ENCODE data around the gene MRGPRX1. TPM values are rescaled to one million over a fixed set of nuclear protein-coding genes. Genes with fewer than 3 reads are reported as not detected.
"Not testable (repeated sequence)": the region's sequence is repeated elsewhere in the genome, so short reads cannot be mapped to it uniquely, and the experiment has no call there.

Gene MRGPRX1
- under 1 TPM in 1 of 4 donors, not detected in 3; 0.18 TPM for polyA plus RNA-seq (ENCODE audit: insufficient read length in 4 of 4)

DNA sequence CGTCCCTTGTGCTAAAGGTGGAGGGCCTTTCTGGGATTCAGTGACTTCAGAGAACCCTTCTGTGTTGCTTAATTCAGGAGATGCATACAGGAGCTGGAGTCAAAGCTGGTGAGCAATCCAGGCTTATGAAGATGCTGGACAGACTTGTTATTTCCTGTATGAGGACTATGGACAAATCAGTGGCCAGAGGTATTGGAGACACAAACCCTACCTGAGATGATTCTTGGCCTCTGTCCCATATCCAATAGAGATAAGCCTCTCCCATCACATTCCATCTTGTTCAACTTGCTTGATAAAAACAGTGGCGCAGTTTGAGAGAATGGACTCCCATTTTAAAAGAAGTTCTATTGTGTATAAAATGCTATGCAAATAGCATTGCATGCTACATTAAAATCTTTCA lies at the start of gene MRGPRX1:
TSS of gene MRGPRX1 (minus strand) at position 101 of the 400 bp plus-strand sequence. CDS start 4,630 bp downstream, outside the sequence.
- no peak for DNase-seq (ENCODE audit: low read depth in 4 of 4, low spot score in 3 of 4)

DNA sequence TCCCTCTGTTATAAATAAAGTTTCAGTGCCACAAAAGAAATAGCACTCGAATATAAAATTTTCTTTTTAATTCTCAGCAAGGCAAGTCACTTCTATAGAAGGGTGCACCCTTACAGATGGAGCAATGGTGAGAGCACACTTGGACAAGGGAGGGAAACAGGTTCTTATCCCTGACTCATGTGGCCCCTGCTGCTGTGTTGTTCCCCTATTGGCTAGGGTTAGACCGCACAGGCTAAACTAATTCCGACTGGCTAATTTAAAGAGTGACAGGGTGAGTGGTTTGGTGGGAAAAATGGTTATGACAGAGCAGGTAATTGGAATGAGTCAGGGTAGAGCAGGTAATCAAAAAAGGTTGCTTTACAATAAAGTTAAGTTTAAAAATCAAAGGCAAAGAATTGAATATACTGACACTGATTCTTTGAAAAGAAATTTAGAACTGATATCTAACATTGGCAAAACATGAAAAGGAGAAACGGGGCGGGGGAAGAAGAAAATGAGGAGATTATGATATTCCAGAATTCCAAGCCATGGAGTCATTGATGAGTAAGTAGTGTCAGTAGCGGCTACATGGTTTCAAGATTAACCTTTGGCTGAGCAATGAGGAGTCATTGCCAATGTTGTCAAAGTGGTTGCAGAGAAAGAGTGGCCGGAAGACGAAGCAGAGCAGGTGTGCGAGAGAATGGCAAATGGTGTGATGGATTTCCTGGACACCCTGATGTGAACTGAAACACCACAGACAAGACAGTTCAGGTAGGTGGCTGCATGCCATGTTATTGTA lies 48.4 kb upstream of the MRGPRX1 start:
- DNase-seq (ENCODE audit: low read depth in 4 of 4, low spot score in 3 of 4), result no peak

- DNase-seq (ENCODE audit: low read depth in 4 of 4, low spot score in 3 of 4), result no peak
Measured at GRCh38 chr11:18986744-18987143, 47.5 kb upstream of the MRGPRX1 start.

DNA sequence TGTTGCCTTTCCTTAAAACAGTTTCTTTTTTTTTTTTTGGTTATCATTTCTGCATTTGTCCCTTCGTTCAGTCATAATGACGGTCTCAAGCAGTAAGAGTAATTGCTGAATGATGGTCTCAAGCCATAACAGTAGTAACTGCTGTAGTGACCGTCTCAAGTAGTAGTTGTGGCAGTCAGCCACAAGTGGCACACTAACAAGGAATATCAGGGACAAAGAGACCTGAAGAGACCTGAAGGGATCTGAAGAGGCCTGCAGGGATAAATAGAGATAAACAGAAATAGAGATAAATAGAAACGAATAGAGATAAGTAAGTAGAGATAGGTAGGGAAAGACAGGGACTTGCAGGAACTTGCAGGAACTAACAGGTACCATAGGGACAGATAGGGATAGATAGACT lies 42.7 kb upstream of the MRGPRX1 start:
- DNase-seq (ENCODE audit: low read depth in 4 of 4, low spot score in 3 of 4), result no peak

DNA sequence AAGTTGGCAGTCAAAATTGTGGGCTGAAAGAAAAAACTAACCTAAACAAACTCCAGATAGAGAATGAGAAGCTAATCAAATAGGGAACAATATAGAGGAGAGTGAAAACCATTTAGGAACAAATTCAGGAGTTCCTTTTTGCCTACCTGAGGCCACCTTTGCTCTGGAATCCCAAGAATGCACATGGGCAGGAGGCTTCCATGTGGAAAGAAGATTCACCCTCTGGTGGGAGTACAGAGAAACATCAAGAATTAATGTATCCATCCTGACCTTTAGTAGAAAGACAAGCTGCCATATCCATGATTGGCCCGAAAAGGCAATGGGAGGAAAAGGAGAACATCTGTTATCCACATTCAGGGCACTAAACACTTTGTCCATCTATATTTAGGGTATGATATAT lies 35.0 kb upstream of the MRGPRX1 start:
- DNase-seq (ENCODE audit: low read depth in 4 of 4, low spot score in 3 of 4), result no peak

DNA sequence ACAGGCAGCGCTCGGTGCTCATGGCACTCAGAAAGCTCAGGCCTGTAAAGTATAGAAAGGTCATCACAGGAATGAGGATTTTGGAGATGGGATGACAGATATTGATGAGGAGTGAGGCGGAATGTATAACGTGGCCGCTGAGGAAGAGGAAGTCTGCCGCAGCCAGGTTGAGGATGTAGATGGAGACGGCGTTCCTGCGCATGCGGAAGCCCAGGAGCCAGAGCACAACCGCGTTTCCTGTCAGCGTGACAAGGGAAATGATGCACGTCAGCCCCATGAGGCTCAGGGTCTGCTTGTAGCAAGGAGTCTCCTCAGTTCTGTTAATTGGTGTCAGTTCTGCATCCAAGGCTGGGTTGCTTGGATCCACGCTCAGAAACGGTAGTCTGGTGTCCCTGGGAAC lies 33.1 kb upstream of the MRGPRX1 start:
- DNase-seq (ENCODE audit: low read depth in 4 of 4, low spot score in 3 of 4), result no peak

GRCh38 chr11:18969720-18970119 lies 30.5 kb upstream of the MRGPRX1 start:
- no peak for DNase-seq (ENCODE audit: low read depth in 4 of 4, low spot score in 3 of 4)

- no peak for DNase-seq (ENCODE audit: low read depth in 4 of 4, low spot score in 3 of 4)
Measured at GRCh38 chr11:18958221-18958910, 19.2 kb upstream of the MRGPRX1 start.

GRCh38 chr11:18956630-18957029 lies 17.4 kb upstream of the MRGPRX1 start:
- no peak for DNase-seq (ENCODE audit: low read depth in 4 of 4, low spot score in 3 of 4)

DNA sequence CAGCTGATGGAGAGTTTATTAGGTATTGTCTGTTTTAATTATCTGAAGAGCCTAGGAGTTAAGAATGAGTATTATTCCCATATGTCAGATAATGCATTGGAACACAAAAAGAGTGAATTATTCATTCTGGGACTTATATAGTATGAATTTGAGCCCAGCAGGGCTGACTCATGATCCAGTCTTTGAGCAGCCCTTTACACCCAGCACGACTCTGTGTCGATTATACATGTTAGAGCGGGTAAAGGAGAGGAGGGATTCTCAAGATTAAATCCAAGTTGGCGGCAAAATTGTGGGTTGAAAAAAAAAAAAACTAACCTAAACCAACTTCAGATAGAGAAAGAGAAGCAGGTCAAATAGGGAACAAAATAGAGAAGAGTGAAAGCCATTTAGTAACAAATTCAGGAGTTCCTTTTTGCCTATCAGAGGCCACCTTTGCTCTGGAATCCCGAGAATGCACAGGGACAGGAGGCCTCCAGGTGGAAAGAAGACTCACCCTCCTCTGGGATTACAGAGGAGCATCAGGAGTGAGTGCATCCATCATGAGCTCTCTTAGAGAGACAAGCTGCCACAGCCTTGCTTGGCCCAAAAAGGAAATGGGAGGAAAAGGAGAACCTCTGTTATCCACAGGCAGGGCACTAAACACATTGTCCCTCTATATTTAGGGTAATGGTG lies 3.1 kb downstream of the MRGPRX1 start:
- no peak for DNase-seq (ENCODE audit: low read depth in 4 of 4, low spot score in 3 of 4)

DNA sequence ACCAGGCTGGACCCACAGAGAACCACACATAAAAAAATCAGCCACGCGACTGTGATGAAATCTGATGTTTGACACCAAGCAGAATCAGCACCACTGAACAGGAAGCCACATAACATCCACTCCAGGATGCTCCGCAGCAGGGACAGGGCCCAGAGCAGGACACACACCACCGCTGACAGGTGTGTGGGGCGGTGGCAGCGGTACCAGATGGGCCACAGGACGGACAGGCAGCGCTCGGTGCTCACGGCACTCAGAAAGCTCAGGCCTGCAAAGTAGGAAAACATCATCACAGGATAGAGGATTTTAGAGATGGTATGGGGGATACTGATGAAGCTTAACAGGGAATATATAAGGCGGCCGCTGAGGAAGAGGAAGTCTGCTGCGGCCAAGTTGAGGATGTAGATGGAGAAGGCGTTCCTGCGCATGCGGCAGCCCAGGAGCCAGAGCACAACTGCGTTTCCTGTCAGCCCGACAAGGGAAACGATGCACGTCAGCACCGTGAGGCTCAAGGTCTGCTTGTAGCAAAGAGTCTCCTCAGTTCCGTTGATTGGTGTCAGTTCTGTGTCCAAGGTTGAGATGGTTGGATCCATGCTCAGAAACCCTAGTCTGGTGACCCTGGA lies 4.9 kb downstream of the MRGPRX1 start:
- DNase-seq (ENCODE audit: low read depth in 4 of 4, low spot score in 3 of 4), result no peak

DNA sequence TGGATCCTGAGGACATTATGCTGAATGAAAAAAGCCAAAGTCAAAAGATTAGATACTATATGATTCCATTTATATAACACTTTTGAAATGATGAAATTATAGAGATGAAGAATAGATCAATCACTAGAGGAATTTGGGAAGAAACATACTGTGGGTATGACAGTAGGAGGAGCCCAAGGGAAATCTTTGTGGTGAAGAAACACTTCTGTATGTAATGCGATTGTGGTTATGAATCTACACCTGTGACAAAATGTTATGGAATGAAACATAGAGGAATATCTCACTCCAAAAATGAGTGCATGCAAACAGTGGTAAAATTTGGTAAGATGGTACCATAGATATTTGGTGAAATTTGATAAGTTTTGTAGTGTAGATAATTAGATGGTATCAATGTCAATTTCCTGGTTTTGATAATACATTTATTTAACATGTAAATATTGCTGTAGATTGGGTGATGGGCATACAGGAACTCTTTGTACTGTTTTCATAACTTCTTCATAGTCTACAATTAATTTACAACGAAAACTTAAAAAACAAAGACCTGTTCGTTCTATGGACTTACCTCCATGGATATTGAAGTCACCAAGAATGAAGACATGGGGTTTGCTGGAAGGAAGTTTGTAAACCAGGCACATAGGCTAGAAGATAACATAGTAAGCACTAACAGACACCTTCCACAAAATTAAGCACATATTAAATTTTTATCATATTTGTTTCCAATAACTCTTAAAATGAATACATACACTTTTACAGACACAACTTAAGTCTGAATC lies 11.5 kb downstream of the MRGPRX1 start:
- no peak for DNase-seq (ENCODE audit: low read depth in 4 of 4, low spot score in 3 of 4)

DNA sequence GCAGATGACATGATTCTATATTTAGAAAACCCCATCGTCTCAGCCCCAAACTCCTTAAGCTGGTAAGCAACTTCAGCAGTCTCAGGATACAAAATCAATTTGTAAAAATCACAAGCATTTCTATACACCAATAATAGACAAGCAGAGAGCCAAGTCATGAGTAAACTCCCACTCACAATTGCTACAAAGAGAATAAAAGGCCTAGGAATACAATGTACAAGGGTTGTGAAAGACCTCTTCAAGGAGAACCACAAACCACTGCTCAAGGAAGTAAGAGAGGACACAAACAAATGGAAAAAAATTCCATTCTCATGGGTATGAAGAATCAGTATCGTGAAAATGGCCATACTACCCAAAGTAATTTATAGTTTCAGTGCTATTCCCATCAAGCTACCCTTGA lies 13.8 kb downstream of the MRGPRX1 start:
- DNase-seq (ENCODE audit: low read depth in 4 of 4, low spot score in 3 of 4), result not testable (repeated sequence)

- DNase-seq (ENCODE audit: low read depth in 4 of 4, low spot score in 3 of 4), result no peak
Measured at GRCh38 chr11:18912883-18913282, 26.3 kb downstream of the MRGPRX1 start.

DNA sequence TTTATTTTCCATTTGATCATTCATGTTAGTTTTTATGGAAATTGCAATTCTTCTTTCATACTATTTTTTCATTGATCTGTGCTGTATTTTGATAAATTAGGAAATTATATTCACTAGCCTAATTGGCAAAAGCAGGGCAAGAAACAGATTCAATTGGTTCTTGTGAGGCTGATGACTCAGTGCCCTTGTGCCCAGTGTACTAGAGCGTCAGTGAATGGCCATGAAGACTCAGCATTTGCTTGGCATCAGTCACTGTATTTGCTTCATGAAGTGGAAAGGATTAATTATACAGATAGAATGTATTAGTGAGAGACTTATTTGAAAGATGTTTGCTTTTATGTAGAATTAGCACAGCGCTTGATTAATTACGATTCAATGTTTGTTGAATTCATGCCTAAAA lies 31.8 kb downstream of the MRGPRX1 start:
- no peak for DNase-seq (ENCODE audit: low read depth in 4 of 4, low spot score in 3 of 4)

DNA sequence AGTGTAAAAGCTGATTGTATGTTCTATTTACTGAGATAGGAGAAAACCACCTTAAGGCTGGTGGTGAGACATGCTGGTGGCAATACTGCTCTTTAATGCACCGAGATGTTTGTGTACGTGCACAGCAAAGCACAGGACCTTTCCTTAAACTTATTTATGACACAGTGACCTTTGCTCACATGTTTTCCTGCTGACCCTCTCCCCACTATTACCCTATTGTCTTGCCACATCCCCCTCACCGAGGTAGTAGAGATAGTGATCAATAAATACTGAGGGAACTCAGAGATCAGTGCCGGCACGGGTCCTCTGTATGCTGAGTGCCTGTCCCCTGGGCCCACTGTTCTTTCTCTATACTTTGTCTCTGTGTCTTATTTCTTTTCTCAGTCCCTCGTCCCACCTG lies 38.6 kb downstream of the MRGPRX1 start:
- DNase-seq (ENCODE audit: low read depth in 4 of 4, low spot score in 3 of 4), result not testable (repeated sequence)

DNA sequence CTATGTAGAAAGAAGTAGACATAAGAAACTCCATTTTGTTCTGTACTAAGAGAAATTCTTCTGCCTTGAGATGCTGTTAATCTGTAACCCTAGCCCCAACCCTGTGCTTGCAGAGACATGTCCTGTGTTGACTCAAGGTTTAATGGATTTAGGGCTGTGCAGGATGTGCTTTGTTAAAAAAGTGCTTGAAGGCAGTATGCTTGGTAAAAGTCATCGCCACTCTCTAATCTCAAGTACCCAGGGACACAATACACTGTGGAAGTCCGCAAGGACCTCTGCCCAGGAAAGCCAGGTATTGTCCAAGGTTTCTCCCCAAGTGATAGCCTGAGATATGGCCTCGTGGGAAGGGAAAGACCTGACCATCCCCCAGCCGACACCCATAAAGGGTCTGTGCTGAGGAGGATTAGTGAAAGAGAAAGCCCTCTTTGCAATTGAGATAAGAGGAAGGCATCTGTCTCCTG lies 39.0 kb downstream of the MRGPRX1 start:
- not testable (repeated sequence) for DNase-seq (ENCODE audit: low read depth in 4 of 4, low spot score in 3 of 4)

- DNase-seq (ENCODE audit: low read depth in 4 of 4, low spot score in 3 of 4), result not testable (repeated sequence)
Measured at GRCh38 chr11:18891712-18892111, 47.5 kb downstream of the MRGPRX1 start.

DNA sequence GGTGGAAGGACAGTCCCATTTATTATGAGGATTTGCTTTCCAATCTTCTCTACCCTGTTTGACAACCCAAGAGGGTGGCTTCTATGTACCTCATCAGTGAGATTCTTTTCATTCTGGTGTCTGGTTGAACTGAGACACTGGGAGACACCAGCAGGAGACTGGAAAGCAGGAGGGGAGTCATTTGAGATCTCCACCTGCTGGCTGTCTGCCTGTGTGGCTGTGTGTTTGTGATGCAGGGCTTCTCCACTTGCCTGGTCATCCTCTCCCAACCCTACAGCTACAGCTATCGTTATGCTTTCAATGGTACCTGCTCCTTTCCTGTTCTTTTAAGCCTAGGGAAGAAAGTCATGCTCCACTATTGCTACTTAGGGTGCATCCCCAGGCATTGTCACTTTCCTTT lies 48.6 kb downstream of the MRGPRX1 start:
- DNase-seq (ENCODE audit: low read depth in 4 of 4, low spot score in 3 of 4), result no peak
